Panc1 (cell line): ENCODE measurements around the gene TSPYL4. TPM values are rescaled to one million over a fixed set of nuclear protein-coding genes. Genes with fewer than 3 reads are reported as not detected.

Source experiments
- ATAC-seq: fragments of 200-7000 bp; cut with Tn5 transposase; 2 replicates; pipeline ENCODE4 v1.9.1; 2020; ENCODE audit warnings: mild to moderate bottlenecking, moderate library complexity
- BruUV-seq: library from RNA; stranded (reverse); fragments of 400-500 nt; replicated peaks from 2 replicates; lab custom pipeline; 2021; lab: Mats Ljungman, UMichigan
- CTCF ChIA-PET: fragments of 300-600 bp; sonication (Branson Sonifier 250); formaldehyde crosslinking; loops from one replicate; lab custom pipeline; 2022; ENCODE audit warnings: antibody characterized with exemption; lab: Charles Lee
- POLR2A ChIA-PET: fragments of 300-600 bp; sonication (Branson Sonifier 250); formaldehyde crosslinking; loops from one replicate; lab custom pipeline; 2022; ENCODE audit warnings: antibody characterized with exemption; lab: Charles Lee
- DNase-seq: peaks from one replicate; pipeline ENCODE4 v3.0.0-alpha.2; 2010; ENCODE audit warnings: low read depth, low spot score
- H3K27ac ChIP-seq: 2 replicates; pipeline ENCODE4 v1.5.1; 2011; ENCODE audit warnings: mild to moderate bottlenecking, low read length, inconsistent platforms
- H3K27me3 ChIP-seq: fragments of 200-500 bp; sonication (Bioruptor generic); 2 replicates; pipeline ENCODE4 v1.6.0; 2014; ENCODE audit warnings: low read length, inconsistent platforms; ENCODE audit not compliant: control insufficient read depth, insufficient read depth
- H3K36me3 ChIP-seq: fragments of 200-500 bp; sonication (Bioruptor generic); 2 replicates; pipeline ENCODE4 v1.5.1; 2014; ENCODE audit warnings: inconsistent platforms, mild to moderate bottlenecking, low read length, moderate library complexity; ENCODE audit not compliant: control insufficient read depth, insufficient read depth
- H3K4me1 ChIP-seq: 2 replicates; pipeline ENCODE4 v1.5.1; 2011; ENCODE audit warnings: inconsistent platforms, mild to moderate bottlenecking, low read length, moderate library complexity; ENCODE audit not compliant: control insufficient read depth, insufficient read depth
- H3K4me3 ChIP-seq, 2 experiments: 2 replicates each; pipeline ENCODE4 v1.5.1; 2011 to 2012; ENCODE audit warnings: low read depth in 2 of 2, low read length in 2 of 2, mild to moderate bottlenecking in 2 of 2, inconsistent platforms in 1 of 2, moderate library complexity in 1 of 2
- H3K9me3 ChIP-seq: fragments of 200-500 bp; sonication (Bioruptor generic); 2 replicates; pipeline ENCODE4 v1.5.1; 2014; ENCODE audit warnings: low read depth, mild to moderate bottlenecking, inconsistent platforms, low read length, moderate library complexity; ENCODE audit not compliant: control insufficient read depth, insufficient read depth
- CTCF ChIP-seq: fragments of 450-650 bp; IDR thresholded peaks from 2 replicates; pipeline ENCODE4 v1.5.1; 2017; ENCODE audit warnings: mild to moderate bottlenecking
- POLR2AphosphoS5 ChIP-seq: IDR thresholded peaks from 2 replicates; pipeline ENCODE4 v1.6.1; 2012; ENCODE audit warnings: mild to moderate bottlenecking, low read depth, low read length, moderate library complexity
- REST ChIP-seq, 2 experiments: IDR thresholded peaks; 2 replicates each; pipeline ENCODE4 v1.6.1; 2011 to 2012; ENCODE audit warnings: low read depth in 2 of 2, control low read depth in 1 of 2, low read length in 1 of 2, mild to moderate bottlenecking in 1 of 2, moderate library complexity in 1 of 2; ENCODE audit not compliant: insufficient read depth in 1 of 2
- SIN3A ChIP-seq: IDR thresholded peaks from 2 replicates; pipeline ENCODE4 v1.6.1; 2012; ENCODE audit warnings: low read depth, mild to moderate bottlenecking, low read length, moderate library complexity, borderline replicate concordance; ENCODE audit not compliant: insufficient read depth
- TCF7L2 ChIP-seq: IDR thresholded peaks from 2 replicates; pipeline ENCODE4 v1.6.1; 2011; ENCODE audit warnings: mild to moderate bottlenecking, low read depth, low read length, inconsistent platforms
- in situ Hi-C: cut with HindIII; loops from 2 replicates; pipeline ENCODE4 v1.10.0; 2016; ENCODE audit warnings: low sequenced_read_pairs, low pct_unique_long_range_greater_than_20kb
- intact Hi-C: fragments of 100-400 bp; cut with micrococcal nuclease; formaldehyde crosslinking; loops from one replicate; pipeline ENCODE4 v1.10.0; 2022; ENCODE audit not compliant: unreplicated experiment
- total RNA-seq: library from RNA; stranded (reverse); gene quantifications from one replicate; pipeline ENCODE4 v1.2.1, GENCODE V29; 2021; ENCODE audit not compliant: unreplicated experiment

The TSPYL4 gene
- total RNA-seq, 1 experiment from 2014 or later = 7.6 TPM

- POLR2A ChIA-PET = no interaction called here
- DNase-seq (no peak), ATAC-seq (no peak)
- BruUV-seq = no TSS peak
- in situ Hi-C loops (no loop called here), intact Hi-C loops (no loop called here)
- Histone ChIP-seq H3K4me1 (peaks cover 6% of the 10 kb centered on the region; the same call in 1 of the 2 replicates), H3K9me3 (no peaks in the 10 kb centered on the region), H3K4me3 (no peak overlapping the region), H3K36me3 (no peaks in the 10 kb centered on the region), H3K27me3 (no peaks in the 10 kb centered on the region), H3K27ac (no peak overlapping the region)
- CTCF ChIA-PET = no interaction called here
- TF ChIP-seq TCF7L2 (no peak), CTCF (no peak; the same call in 1 of the 2 replicates), POLR2AphosphoS5 (no peak)
Measured at GRCh38 chr6:116214681-116215080, 39.2 kb downstream of the TSPYL4 start.

- no TSS peak for BruUV-seq
- in situ Hi-C loops (no loop called here), intact Hi-C loops (no loop called here)
- Histone ChIP-seq H3K9me3 (no peaks in the 10 kb centered on the region), H3K4me3 (no peak overlapping the region), H3K36me3 (no peaks in the 10 kb centered on the region), H3K4me1 (peaks cover 6% of the 10 kb centered on the region; the same call in 1 of the 2 replicates), H3K27me3 (no peaks in the 10 kb centered on the region), H3K27ac (no peak overlapping the region)
- no peak for DNase-seq
- peak; percentile 50; the same call in 1 of the 2 replicates for ATAC-seq
- TF ChIP-seq REST (IDR thresholded peaks at IDR 0.05; ENCODE audit: insufficient read depth in 1 of 2, low read depth in 2 of 2, low read length in 1 of 2) (no peak), CTCF (no peak), POLR2AphosphoS5 (no peak), TCF7L2 (no peak), SIN3A (no peak)
- POLR2A ChIA-PET = no interaction called here
- CTCF ChIA-PET = interaction anchor here (1.1 kb wide), 1 partner anchor 57 kb away, joined by 4 read pairs; no protein-coding TSS in a partner anchor
Measured at GRCh38 chr6:116210750-116211425, 43.0 kb downstream of the TSPYL4 start.
